ENCODE data around the gene HEATR5B.

DNA sequence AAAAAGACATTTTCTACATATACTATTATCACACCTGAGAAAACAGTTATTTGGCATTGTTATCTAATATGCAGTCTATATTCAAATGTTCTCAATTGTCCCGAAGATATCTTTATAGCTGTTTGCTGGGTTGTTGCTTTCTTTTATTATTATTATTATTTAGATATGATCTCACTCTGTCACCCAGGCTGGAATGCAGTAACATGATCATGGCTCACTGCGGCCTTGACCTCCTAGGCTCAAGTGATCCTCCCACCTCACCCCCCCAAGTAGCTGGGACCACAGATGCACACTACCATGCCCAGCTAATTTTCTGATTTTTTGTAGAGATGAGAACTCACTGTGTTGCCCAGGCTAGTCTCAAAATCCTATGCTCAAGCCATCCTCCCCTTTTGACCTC, 20.0 kb upstream of the HEATR5B start:
- TF ChIP-seq, protein P1, sequence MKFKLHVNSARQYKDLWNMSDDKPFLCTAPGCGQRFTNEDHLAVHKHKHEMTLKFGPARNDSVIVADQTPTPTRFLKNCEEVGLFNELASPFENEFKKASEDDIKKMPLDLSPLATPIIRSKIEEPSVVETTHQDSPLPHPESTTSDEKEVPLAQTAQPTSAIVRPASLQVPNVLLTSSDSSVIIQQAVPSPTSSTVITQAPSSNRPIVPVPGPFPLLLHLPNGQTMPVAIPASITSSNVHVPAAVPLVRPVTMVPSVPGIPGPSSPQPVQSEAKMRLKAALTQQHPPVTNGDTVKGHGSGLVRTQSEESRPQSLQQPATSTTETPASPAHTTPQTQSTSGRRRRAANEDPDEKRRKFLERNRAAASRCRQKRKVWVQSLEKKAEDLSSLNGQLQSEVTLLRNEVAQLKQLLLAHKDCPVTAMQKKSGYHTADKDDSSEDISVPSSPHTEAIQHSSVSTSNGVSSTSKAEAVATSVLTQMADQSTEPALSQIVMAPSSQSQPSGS (IDR thresholded peaks at IDR 0.05; ENCODE audit: low read length): no peak
- TF ChIP-seq EGR1 (IDR thresholded peaks at IDR 0.05; ENCODE audit: borderline replicate concordance, low read depth, low read length): no peak

Measured in H1 (cell line).